Chondrocyte (in vitro differentiated cells): ENCODE data around the gene NPAS2. TPM values are rescaled to one million over a fixed set of nuclear protein-coding genes. Genes with fewer than 3 reads are reported as not detected.

Experiments used
- DNase-seq: peaks from one replicate; pipeline ENCODE4 v3.0.0; 2021; ENCODE audit warnings: mixed read lengths, low spot score
- H3K27ac Mint-ChIP-seq: one replicate; pipeline ENCODE4 v1.8.0; 2021; ENCODE audit warnings: mild to moderate bottlenecking, moderate library complexity, mixed read lengths; ENCODE audit not compliant: unreplicated experiment
- H3K27me3 Mint-ChIP-seq: 2 replicates; pipeline ENCODE4 v1.8.0; 2021; ENCODE audit warnings: low read depth, mixed read lengths
- H3K36me3 Mint-ChIP-seq: 2 replicates; pipeline ENCODE4 v1.8.0; 2021; ENCODE audit warnings: low read depth, mixed read lengths
- H3K4me1 Mint-ChIP-seq: 2 replicates; pipeline ENCODE4 v1.8.0; 2021; ENCODE audit warnings: low read depth, mild to moderate bottlenecking, mixed read lengths
- H3K4me3 Mint-ChIP-seq: one replicate; pipeline ENCODE4 v1.8.0; 2021; ENCODE audit warnings: mild to moderate bottlenecking, moderate library complexity, mixed read lengths; ENCODE audit not compliant: unreplicated experiment
- H3K9me3 Mint-ChIP-seq: 2 replicates; pipeline ENCODE4 v1.8.0; 2021; ENCODE audit warnings: low read depth, mixed read lengths
- CTCF ChIP-seq: fragments of 200-600 bp; sonication (generic); IDR thresholded peaks from 2 replicates; pipeline ENCODE4 v1.5.0; 2021; ENCODE audit warnings: antibody characterized with exemption, mild to moderate bottlenecking, moderate library complexity
- total RNA-seq: library from RNA; stranded (reverse); gene quantifications from 3 replicates; pipeline ENCODE4 v1.2.1, GENCODE V29; 2021

The NPAS2 gene
- total RNA-seq, 1 donor from 2014 or later: 25.6 TPM

GRCh38 chr2:100906679-100907078 lies 86.7 kb downstream of the NPAS2 start:
- no peak for TF ChIP-seq CTCF
- H3K27ac Mint-ChIP-seq: no peak overlapping the region
- no peak overlapping the region for H3K4me3 Mint-ChIP-seq
- H3K4me1 Mint-ChIP-seq: peaks cover 22% of the 10 kb centered on the region
- no peaks in the 10 kb centered on the region for H3K9me3 Mint-ChIP-seq
- no peaks in the 10 kb centered on the region for H3K27me3 Mint-ChIP-seq
- DNase-seq: no peak
- peaks cover 15% of the 10 kb centered on the region for H3K36me3 Mint-ChIP-seq

GRCh38 chr2:100907832-100908231 lies 87.9 kb downstream of the NPAS2 start:
- peaks cover 19% of the 10 kb centered on the region for H3K36me3 Mint-ChIP-seq
- no peaks in the 10 kb centered on the region for H3K27me3 Mint-ChIP-seq
- no peak for TF ChIP-seq CTCF
- H3K4me3 Mint-ChIP-seq: no peak overlapping the region
- H3K4me1 Mint-ChIP-seq: peaks cover 14% of the 10 kb centered on the region
- DNase-seq: no peak
- no peaks in the 10 kb centered on the region for H3K9me3 Mint-ChIP-seq
- H3K27ac Mint-ChIP-seq: no peak overlapping the region

- Mint-ChIP-seq H3K9me3 (no peaks in the 10 kb centered on the region), H3K4me1 (no peaks in the 10 kb centered on the region), H3K27ac (no peak overlapping the region), H3K36me3 (peaks cover 25% of the 10 kb centered on the region), H3K27me3 (no peaks in the 10 kb centered on the region), H3K4me3 (no peak overlapping the region)
- TF ChIP-seq CTCF: no peak
- DNase-seq: no peak
Measured at GRCh38 chr2:100909534-100910081, 89.7 kb downstream of the NPAS2 start.

- Mint-ChIP-seq H3K27ac (no peak overlapping the region), H3K27me3 (no peaks in the 10 kb centered on the region), H3K4me1 (no peaks in the 10 kb centered on the region), H3K4me3 (no peak overlapping the region), H3K9me3 (no peaks in the 10 kb centered on the region), H3K36me3 (peaks cover 26% of the 10 kb centered on the region)
- no peak for DNase-seq
- TF ChIP-seq CTCF: no peak
Measured at GRCh38 chr2:100910111-100910510, 90.2 kb downstream of the NPAS2 start.

GRCh38 chr2:100919316-100919715 lies 99.4 kb downstream of the NPAS2 start:
- Mint-ChIP-seq H3K36me3 (peaks cover 19% of the 10 kb centered on the region), H3K27ac (no peak overlapping the region), H3K27me3 (no peaks in the 10 kb centered on the region), H3K9me3 (peaks cover 5% of the 10 kb centered on the region), H3K4me3 (no peak overlapping the region), H3K4me1 (peaks cover 4% of the 10 kb centered on the region)
- TF ChIP-seq CTCF: peak; percentile 61
- no peak for DNase-seq
